ENCODE results near the gene TBX3. TPM values are rescaled to one million over a fixed set of nuclear protein-coding genes. Genes with fewer than 3 reads are reported as not detected.
"Not testable (repeated sequence)": the region's sequence is repeated elsewhere in the genome, so short reads cannot be mapped to it uniquely, and the experiment has no call there.

Gene TBX3
- polyA plus RNA-seq, 1 of the 3 experiments (the other 2 are of a cell fraction) = 10.2 TPM

DNA sequence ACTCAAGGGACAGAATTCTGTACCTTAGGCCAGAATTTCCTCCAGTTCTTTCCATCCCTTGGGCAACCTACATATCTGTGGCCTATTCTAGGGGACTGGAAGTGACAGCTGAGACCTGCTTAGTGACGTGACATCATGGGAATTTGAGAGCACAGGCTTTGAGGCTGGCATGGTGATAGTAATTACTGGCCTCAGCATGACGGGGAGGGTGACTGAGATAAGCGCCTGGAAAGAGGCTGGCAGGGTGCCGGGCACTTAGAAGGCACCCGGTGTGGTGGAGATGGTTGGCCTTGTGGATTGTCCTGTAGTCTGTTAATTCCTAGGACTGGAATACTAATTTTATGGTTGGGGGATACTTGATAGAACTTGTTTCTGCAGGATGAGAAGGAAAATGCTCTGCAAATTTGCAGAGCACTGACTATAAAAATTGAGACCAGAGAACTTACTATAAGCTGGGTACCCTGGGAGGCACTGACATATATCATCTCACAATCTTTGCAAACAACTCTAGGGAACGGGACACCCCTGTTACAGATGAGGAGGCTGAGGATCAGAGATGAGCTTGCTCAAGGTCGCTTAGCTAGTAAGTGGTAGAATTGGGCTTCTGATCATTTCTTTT is 42.2 kb upstream of the TBX3 start (continued):
- TF ChIP-seq, protein P1, sequence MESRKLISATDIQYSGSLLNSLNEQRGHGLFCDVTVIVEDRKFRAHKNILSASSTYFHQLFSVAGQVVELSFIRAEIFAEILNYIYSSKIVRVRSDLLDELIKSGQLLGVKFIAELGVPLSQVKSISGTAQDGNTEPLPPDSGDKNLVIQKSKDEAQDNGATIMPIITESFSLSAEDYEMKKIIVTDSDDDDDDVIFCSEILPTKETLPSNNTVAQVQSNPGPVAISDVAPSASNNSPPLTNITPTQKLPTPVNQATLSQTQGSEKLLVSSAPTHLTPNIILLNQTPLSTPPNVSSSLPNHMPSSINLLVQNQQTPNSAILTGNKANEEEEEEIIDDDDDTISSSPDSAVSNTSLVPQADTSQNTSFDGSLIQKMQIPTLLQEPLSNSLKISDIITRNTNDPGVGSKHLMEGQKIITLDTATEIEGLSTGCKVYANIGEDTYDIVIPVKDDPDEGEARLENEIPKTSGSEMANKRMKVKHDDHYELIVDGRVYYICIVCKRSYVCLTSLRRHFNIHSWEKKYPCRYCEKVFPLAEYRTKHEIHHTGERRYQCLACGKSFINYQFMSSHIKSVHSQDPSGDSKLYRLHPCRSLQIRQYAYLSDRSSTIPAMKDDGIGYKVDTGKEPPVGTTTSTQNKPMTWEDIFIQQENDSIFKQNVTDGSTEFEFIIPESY (IDR thresholded peaks at IDR 0.05; ENCODE audit: borderline replicate concordance, low read depth) = no peak
- no peak for TF ChIP-seq JUND (IDR thresholded peaks at IDR 0.05)
- TF ChIP-seq, protein P2, sequence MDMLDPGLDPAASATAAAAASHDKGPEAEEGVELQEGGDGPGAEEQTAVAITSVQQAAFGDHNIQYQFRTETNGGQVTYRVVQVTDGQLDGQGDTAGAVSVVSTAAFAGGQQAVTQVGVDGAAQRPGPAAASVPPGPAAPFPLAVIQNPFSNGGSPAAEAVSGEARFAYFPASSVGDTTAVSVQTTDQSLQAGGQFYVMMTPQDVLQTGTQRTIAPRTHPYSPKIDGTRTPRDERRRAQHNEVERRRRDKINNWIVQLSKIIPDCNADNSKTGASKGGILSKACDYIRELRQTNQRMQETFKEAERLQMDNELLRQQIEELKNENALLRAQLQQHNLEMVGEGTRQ (IDR thresholded peaks at IDR 0.05; ENCODE audit: borderline replicate concordance, low read depth, low read length) = no peak
- TF ChIP-seq SIN3A (IDR thresholded peaks at IDR 0.05; ENCODE audit: borderline replicate concordance, low read depth, low read length) = no peak
- no peak for TF ChIP-seq EZH2phosphoT487 (IDR thresholded peaks at IDR 0.05; ENCODE audit: borderline replicate concordance, low read depth)
- no peak for TF ChIP-seq TAF1 (IDR thresholded peaks at IDR 0.05; ENCODE audit: borderline replicate concordance, low read depth, low read length)

DNA sequence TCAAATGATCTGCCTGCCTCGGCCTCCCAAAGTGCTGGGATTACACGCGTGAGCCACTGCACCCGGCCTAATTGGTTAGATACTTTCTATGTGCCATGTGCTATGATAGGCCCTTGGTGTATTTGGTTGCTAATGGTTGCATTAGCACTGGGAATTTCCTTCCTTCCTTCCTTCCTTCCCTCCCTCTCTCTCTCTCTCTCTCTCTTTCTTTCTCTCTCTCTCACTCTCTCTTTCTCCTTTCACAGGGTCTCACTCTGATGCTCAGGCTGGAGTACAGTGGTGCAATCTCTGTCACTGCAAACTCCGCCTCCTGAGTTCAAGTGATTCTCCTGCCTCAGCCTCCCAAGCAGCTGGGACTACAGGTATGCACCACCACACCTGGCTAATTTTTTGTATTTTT is 38.2 kb upstream of the TBX3 start:
- H3K4me2 ChIP-seq; H2AFZ ChIP-seq (ENCODE audit: low read depth); H3K36me3 ChIP-seq (replicated peaks in 1 of 2; ENCODE audit: control insufficient read depth in 1 of 2, insufficient read depth in 2 of 2, low read length in 1 of 2); H3K27ac ChIP-seq (ENCODE audit: low read depth in 2 of 2, low read length in 1 of 2); H3K4me1 ChIP-seq (ENCODE audit: control insufficient read depth in 1 of 2, insufficient read depth in 2 of 2, low read depth in 1 of 2, low read length in 1 of 2); H4K20me1 ChIP-seq (ENCODE audit: insufficient read depth); H3K4me3 ChIP-seq (ENCODE audit: low read depth in 2 of 2, low read length in 1 of 2); H3K9me2 ChIP-seq; H3K79me2 ChIP-seq (ENCODE audit: insufficient read depth); POLR2A ChIA-PET; H3K9ac ChIP-seq; H3K9me3 ChIP-seq; H3K27me3 ChIP-seq (ENCODE audit: insufficient read depth); H3F3A ChIP-seq (replicated peaks; ENCODE audit: insufficient read depth); CTCF ChIA-PET; DNase-seq: not testable (repeated sequence)
- WGBS (ENCODE audit: low lambda C conversion rate) = 77% methylated on average over 5 of the region's 5 CpGs

DNA sequence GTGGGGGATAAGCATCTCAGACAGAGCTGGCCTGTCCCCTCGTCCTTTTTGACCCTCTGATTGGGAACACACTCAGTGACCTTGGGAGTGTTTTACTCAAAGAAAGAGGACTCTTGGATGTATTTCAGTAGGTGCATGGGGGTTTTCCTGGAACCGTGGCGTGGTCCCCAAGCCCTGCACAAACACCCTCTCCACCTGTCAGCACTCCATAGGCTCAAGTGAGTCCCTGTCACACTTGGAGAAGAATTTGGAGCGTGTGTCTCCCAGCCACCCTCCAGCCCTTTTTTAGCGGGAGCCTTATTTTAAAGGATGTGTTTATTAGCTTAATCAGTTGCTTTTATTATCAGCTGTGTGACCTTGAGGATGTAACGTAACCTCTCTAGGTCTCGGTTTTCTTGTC is 37.3 kb upstream of the TBX3 start:
- Histone ChIP-seq H3K9me2 (no peaks in the 10 kb centered on the region), H3K4me2 (no peak overlapping the region), H3K9me3 (no peaks in the 10 kb centered on the region), H3F3A (replicated peaks; ENCODE audit: insufficient read depth) (no peaks in the 10 kb centered on the region), H3K4me1 (ENCODE audit: control insufficient read depth in 1 of 2, insufficient read depth in 2 of 2, low read depth in 1 of 2, low read length in 1 of 2) (peaks cover 0 to 5% of the 10 kb centered on the region in 2 experiments; a peak in 1 of 4 replicates), H2AFZ (ENCODE audit: low read depth) (no peak overlapping the region), H3K4me3 (ENCODE audit: low read depth in 2 of 2, low read length in 1 of 2) (no peak overlapping the region), H3K36me3 (replicated peaks in 1 of 2; ENCODE audit: control insufficient read depth in 1 of 2, insufficient read depth in 2 of 2, low read length in 1 of 2) (no peaks in the 10 kb centered on the region), H3K27me3 (ENCODE audit: insufficient read depth) (no peaks in the 10 kb centered on the region), H3K27ac (ENCODE audit: low read depth in 2 of 2, low read length in 1 of 2) (no peak overlapping the region), H3K9ac (no peak overlapping the region), H3K79me2 (ENCODE audit: insufficient read depth) (no peaks in the 10 kb centered on the region), H4K20me1 (ENCODE audit: insufficient read depth) (no peaks in the 10 kb centered on the region)
- POLR2A ChIA-PET = no interaction called here
- CTCF ChIA-PET = no interaction called here
- no peak for DNase-seq
- WGBS (ENCODE audit: low lambda C conversion rate) = 53% methylated on average over 7 of the region's 7 CpGs
- no peak for TF ChIP-seq EP300 (IDR thresholded peaks at IDR 0.05; ENCODE audit: borderline replicate concordance in 1 of 2, low read depth in 1 of 2, low read length in 1 of 2)
- TF ChIP-seq, protein P3, sequence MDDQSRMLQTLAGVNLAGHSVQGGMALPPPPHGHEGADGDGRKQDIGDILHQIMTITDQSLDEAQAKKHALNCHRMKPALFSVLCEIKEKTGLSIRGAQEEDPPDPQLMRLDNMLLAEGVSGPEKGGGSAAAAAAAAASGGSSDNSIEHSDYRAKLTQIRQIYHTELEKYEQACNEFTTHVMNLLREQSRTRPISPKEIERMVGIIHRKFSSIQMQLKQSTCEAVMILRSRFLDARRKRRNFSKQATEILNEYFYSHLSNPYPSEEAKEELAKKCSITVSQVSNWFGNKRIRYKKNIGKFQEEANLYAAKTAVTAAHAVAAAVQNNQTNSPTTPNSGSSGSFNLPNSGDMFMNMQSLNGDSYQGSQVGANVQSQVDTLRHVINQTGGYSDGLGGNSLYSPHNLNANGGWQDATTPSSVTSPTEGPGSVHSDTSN (IDR thresholded peaks at IDR 0.05) = no peak
- TF ChIP-seq RXRA (IDR thresholded peaks at IDR 0.05; ENCODE audit: borderline replicate concordance, low read depth) = no peak
- no peak for TF ChIP-seq MEF2A (IDR thresholded peaks at IDR 0.05; ENCODE audit: borderline replicate concordance, low read depth)
- TF ChIP-seq EZH2phosphoT487 (IDR thresholded peaks at IDR 0.05; ENCODE audit: borderline replicate concordance, low read depth) = no peak
- TF ChIP-seq ELF1 (IDR thresholded peaks at IDR 0.05) = no peak
- no peak for TF ChIP-seq GATA2 (CRISPR knock-in tag; IDR thresholded peaks at IDR 0.05)
- no peak for TF ChIP-seq SMC3 (IDR thresholded peaks at IDR 0.05; ENCODE audit: low read depth, low read length)
- TF ChIP-seq, protein P1 (IDR thresholded peaks at IDR 0.05; ENCODE audit: borderline replicate concordance, low read depth) = no peak
- no peak for TF ChIP-seq FOSL2 (IDR thresholded peaks at IDR 0.05; ENCODE audit: borderline replicate concordance, low read depth)
- TF ChIP-seq RCOR1 (IDR thresholded peaks at IDR 0.05; ENCODE audit: low read length) = no peak
